HCEC 1CT (cell line): ENCODE results near the gene SUCLG1.
"Not testable (repeated sequence)": the region's sequence is repeated elsewhere in the genome, so short reads cannot be mapped to it uniquely, and the experiment has no call there.

Experiments
- DNase-seq: peaks from one replicate; pipeline ENCODE4 v3.0.0-alpha.2; 2017

The SUCLG1 gene

DNA sequence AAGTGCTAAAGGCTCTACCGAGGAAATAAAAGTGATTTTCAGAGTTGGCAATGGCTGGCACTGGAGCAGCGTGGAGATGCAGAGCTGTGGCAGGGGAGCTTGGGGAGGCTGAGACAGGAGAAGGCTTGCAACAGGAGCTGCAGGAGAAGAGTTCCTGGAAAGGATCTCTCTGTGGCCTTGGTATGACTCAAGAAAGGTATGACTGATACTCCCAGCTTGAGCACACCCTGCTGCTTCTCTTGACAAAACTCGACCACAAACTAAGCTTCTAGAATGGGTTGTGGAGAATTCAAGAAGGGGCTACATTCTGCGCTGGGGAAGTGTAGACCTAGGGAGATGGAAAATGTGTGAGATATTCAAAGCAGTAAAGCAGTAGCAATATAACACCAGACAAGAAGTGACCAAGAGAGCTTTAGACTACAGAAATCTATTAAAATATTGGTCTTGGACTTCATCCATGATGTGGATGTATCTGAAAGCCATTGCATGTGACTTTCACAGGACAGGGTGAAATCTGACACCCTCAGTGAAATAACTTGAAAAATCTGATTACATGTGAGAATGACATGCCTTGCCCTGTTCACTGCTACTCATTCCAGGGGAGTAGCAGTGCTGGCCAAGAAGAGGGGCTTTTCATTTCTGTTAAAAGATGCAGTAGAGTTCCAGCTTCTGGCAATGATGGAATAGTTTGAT lies 41.5 kb downstream of the SUCLG1 start:
- no peak for DNase-seq

DNA sequence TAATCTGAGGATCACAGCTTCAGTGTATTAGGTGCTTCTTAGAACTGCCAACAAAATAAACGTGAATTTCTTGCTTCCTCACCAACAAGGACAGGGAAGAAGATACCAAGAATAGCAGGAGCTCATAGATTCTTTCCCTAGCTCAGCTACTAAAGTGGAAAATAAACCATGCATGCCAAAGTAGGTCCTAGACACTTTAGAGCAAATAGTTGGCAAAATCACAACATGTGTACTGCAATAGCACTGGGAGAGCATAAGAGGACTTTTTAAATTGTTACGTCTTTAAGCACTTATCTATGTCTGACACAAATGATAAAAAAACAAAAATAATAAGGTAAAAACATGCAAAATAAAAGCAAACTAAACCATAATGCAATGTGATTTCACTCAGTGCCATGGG lies 49.5 kb downstream of the SUCLG1 start:
- no peak for DNase-seq

DNA sequence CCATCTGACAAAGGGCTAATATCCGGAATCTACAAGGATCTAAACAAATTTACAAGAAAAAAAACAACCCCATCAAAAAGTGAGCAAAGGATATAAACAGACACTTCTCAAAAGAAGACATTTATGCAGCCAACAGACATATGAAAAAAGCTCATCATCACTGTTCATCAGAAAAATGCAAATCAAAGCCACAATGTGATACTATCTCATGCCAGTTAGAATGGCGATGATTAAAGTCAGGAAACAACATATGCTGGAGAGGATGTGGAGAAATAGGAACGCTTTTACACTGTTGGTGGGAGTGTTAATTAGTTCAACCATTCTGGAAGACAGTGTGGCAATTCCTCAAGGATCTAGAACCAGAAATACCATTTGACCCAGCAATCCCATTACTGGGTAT lies 57.0 kb downstream of the SUCLG1 start:
- not testable (repeated sequence) for DNase-seq

DNA sequence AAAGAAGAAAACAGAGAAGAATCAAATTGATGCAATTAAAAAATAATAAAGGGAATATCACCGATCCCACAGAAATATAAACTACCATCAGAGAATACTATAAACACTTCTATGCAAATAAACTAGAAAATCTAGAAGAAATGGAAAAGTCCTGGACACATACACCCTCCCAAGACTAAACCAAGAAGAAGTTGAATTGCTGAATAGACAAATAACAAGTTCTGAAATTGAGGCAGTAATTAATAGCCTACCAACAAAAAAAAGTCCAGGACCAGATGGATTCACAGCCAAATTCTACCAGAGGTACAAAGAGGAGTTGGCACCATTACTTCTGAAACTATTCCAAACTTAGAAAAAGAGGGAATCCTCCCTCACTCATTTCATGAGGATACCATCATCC lies 59.2 kb downstream of the SUCLG1 start:
- DNase-seq, result not testable (repeated sequence)

DNA sequence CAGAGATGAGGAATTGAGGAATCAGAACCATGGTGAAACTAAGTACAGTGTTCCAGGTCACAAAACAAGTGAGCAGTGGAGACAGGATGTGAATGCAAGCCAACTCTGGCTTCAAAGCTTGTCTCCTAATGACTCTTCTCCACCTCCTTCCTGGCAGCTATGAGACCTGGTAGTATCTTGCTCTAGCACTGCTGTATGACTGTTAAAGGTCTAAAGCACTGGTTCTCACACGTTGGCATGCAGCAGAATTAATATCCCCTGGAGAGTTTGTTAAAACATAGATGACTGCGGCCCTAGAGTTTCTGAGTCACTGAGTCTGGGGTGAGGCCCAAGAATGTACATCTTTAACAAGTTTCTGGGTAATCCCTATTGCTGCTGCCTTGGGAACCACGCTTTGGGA lies 63.3 kb downstream of the SUCLG1 start:
- DNase-seq, result peak; percentile 6

DNA sequence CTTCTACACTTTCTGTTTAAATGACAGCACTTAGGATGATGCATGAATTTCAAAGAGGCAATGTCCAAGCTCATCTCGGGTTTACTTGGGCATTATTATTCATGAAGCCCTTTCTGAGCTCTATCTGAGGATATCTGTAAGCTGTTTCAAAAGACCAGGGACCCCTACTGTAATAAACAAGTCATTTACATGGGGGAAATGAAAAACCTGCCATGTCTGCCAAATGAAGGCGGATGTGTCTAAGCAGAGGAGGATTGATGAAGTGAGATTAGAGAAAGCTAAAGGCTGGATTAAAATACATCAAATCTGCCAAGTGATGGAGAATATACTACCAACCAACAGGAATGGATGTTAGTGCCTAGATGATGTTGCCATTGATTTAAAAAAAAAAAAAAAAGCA lies 64.5 kb downstream of the SUCLG1 start:
- DNase-seq, result no peak

DNA sequence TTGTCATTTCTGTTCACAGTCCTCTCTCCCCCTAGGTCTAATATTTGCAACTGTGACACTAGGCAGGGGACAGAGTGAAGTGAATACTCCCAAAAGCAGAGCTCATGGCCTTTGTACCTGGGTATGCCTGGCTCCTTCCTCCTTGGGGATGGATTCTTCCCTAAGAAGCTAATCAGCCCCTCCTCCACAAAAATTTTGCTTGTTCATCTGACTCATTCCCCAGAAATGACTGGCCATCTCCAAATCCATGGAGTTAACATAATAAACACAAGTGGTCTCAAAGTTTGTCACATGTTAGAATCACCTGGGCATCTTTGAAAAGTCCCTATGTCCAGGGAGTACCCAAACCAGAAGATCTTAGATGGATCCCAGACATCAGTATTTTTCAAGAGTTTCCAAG lies 65.3 kb downstream of the SUCLG1 start:
- DNase-seq, result no peak

DNA sequence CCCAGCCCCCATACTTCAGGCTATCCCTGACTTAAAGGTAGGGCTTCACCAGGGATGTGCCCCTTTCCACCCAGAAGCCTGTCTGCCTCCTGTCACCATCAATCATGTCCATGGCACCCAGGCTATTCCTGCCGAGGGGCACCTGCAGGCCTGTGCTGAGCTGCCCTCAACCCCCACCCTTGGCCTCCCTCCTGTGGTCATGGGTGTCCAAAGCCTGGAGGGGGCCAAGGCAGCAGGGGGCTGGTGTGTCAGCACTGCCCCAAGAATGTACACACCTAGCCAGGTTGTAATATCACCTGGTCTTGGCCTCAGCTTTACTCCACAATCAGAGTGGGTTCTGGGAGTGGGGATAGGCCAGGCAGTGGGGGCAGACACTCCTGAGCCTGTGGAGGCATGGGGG lies 69.3 kb downstream of the SUCLG1 start:
- DNase-seq, result no peak

DNA sequence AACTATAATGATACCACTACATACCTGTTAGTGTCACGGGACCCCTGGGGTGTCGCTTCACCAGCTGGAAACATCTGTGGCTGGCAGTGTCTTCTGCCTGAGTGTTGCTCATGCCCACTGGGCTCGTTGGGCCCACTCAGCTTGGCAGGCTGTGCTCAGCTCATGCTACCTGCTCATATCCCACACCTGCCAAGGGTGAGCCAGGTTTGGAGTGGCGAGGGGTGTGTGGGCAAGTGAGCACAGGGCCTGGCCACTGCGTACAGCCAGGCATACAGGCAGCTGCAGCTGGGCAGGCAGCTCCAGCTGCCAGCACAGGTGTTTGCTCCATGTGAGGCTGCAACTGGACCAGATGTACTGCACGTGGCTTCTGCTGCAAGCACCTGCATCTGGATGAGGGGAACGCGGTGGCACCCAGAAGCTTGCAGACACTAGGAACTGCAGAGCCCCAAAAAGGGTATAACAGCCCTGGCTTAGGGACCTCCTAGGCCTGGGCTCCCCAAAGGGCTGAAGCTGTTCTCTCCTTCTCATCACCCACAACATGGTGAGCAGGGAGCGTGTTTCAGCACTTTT lies 70.1 kb downstream of the SUCLG1 start:
- DNase-seq, result no peak

DNA sequence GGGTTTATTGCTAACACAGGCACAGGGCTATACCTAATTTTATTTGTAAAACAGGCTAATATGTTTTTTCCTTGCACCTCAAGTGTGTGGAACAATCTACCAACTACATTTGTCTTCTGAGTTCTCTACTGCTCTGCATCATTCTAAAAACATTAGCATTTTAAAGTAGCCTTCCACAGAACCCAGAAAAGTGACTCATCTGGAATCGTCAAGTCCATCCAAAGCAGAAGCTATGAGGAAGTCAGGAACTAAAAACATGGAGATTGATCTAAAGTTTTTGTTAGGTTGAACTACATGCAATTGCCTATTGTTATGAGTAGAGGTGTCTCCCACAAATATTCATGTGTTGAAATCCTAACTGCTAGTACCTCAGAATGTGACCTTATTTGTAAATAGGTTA lies 70.9 kb downstream of the SUCLG1 start:
- no peak for DNase-seq

DNA sequence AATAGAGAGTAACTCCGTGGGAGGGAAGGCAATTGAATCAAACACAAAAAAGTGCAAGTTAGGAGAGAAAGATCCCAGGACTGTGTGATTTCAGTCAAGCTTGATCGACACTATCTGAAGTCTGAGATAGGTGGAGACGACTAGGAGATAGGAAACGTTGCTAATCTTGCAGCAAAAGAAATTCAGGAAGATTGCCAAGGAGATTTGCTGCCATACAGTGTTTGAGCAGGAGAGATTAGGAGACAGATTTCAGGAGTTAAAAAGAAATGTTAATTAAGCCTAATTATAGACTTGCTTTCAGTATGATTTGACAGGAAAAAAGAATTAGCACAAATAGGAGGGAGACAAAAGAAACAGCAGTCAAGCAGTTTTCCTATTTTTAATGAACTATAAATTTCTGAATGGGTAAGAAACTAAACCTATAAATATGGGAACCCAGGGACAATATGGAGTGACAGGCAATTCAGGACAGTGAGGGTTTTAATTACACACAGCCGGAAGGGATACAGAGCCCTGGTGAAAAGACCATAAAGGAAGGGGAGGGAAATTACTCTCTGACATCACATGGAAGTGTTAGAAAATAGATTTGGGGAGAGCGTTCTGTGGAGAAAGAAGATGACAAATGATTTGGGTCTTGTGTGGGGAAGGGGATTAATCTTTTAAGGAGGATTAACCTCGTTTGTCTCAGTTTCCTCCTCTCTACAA lies 72.6 kb downstream of the SUCLG1 start:
- no peak for DNase-seq

DNA sequence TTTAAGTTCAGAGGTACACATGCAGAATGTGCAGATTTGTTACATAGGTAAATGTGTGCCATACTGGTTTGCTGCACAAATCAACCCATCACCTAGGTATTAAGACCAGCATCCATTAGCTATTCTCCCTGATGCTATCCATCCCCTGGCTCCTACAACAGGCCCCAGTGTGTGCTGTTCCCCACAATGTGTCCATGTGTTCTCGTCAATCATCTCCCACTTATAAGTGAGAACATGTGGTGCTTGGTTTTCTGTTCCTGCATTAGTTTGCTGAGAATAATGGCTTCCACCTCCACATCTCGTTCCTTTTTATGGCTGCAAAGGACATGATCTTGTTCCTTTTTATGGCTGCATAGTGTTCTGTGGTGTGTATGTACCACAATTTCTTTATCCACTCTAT lies 75.8 kb downstream of the SUCLG1 start:
- DNase-seq, result no peak

DNA sequence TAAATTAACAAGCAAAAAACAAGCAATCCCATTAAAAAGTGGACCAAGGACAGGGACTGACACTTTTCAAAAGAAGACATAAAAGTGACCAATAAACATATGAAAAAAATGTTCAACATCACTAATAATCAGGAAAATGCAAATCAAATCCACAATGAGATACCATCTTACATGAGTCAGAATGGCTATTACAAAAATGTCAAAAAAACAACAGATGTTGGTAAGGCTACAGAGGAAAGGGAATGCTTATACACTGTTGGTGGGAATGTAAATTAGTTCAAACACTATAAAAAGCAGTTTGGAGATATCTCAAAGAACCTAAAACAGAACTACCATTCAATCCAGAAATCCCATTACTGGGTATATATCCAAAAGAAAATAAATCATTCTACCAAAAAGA lies 78.2 kb downstream of the SUCLG1 start:
- no peak for DNase-seq

DNA sequence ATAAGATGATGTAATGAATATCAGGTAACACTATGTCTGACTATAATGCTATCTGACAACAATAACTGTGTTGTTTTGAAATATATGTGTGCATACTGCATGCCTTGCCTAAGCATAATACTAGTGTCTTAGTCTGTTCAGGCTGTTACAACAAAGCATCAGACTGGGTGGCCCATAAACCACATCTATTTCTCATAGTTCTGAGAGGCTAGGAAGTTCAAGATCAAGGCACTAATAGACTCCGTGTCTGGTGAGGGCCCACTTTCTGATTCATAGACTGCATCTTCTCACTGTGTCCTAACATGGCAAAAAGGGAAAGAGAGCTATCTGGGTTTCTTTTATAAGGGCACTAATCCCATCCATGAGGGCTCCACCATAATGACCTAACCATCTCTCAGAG lies 80.1 kb downstream of the SUCLG1 start:
- no peak for DNase-seq

DNA sequence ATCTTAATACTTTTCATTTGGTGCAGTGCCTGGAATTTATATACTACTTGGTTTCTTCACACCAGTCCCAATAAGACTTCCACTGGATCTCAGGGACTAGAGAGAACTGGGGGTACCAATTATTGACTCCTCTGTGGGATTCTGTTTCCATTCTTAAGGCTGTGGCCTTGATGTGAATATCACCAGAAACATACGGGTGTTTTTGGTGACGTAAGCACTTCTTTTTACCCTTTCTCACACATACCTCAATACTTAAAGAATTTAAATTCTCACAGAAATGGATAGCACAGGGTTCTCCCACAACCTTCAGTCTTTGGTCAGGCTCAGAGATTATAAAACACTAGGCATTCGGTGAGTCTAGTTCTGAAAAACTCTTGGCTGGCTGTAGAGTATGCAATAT lies 84.1 kb downstream of the SUCLG1 start:
- no peak for DNase-seq

DNA sequence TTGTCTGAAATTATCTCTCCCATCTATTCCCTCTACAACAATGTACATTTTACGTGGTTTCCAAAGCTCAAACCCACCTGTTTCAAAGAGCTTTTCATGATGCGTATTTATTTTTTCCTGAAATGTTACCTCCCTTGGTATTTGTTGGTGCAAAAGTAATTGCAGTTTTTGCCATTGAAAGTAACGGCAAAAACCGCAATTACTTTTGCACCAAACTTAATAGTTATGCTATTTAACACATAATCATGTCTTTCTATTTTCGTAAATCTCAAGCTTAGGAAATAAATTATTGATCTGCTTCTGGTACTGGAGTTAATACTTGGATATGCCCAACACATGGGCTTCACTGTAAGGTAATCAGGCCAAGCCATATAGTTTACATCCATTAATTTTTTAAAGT lies 85.2 kb downstream of the SUCLG1 start:
- no peak for DNase-seq
